Activated CD8-positive, alpha-beta memory T cell treated with anti-CD3 and anti-CD28 coated beads, Interleukin-2, amount 10 ng/mL, durations not matched to agents 7 days and 5 days (primary cell): Measurements from ENCODE around the gene ATP6V1C2. TPM values are rescaled to one million over a fixed set of nuclear protein-coding genes. Genes with fewer than 3 reads are reported as not detected.
A peak's percentile ranks its signal among the peaks of the same experiment; 100 is the strongest.

Experiments used
- ATAC-seq: fragments of 150-1000 bp; cut with Tn5 transposase; one replicate; pipeline ENCODE4 v1.10.0; 2021; ENCODE audit warnings: moderate library complexity
- CTCF ChIA-PET: fragments of 350-600 bp; sonication (Branson Sonifier 250); formaldehyde crosslinking; loops from one replicate; lab custom pipeline; 2021; ENCODE audit warnings: antibody characterized with exemption; lab: Charles Lee
- DNase-seq: peaks from one replicate; pipeline ENCODE4 v3.0.0-alpha.2; 2020
- H3K27ac Mint-ChIP-seq: one replicate; pipeline ENCODE4 v1.8.0; 2021; ENCODE audit warnings: mild to moderate bottlenecking, mixed read lengths
- H3K27me3 Mint-ChIP-seq: one replicate; pipeline ENCODE4 v1.8.0; 2021; ENCODE audit warnings: mixed read lengths
- H3K36me3 Mint-ChIP-seq: one replicate; pipeline ENCODE4 v1.8.0; 2021; ENCODE audit warnings: mild to moderate bottlenecking, mixed read lengths
- H3K4me1 Mint-ChIP-seq: one replicate; pipeline ENCODE4 v1.8.0; 2021; ENCODE audit warnings: mixed read lengths
- H3K4me3 Mint-ChIP-seq: one replicate; pipeline ENCODE4 v1.8.0; 2021; ENCODE audit warnings: mild to moderate bottlenecking, moderate library complexity, mixed read lengths
- H3K9me3 Mint-ChIP-seq: one replicate; pipeline ENCODE4 v1.8.0; 2022; ENCODE audit warnings: low read depth, mixed read lengths
- total RNA-seq, 2 experiments: library from RNA; stranded (reverse); gene quantifications; one replicate each; pipeline ENCODE4 v1.2.3, GENCODE V29; 2021

Gene ATP6V1C2
- total RNA-seq, 2 experiments from 2014 or later = not detected

GRCh38 chr2:10707831-10708230, 13.6 kb upstream of the ATP6V1C2 start:
- CTCF ChIA-PET = interaction anchor here (0.7 kb wide), 1 partner anchor 1076 kb away, joined by 4 read pairs; no protein-coding TSS in a partner anchor
- H3K4me3 Mint-ChIP-seq = no peak overlapping the region
- no peak overlapping the region for H3K27ac Mint-ChIP-seq
- no peaks in the 10 kb centered on the region for H3K9me3 Mint-ChIP-seq
- H3K4me1 Mint-ChIP-seq = peaks cover 6% of the 10 kb centered on the region
- H3K36me3 Mint-ChIP-seq = no peaks in the 10 kb centered on the region
- no peak for DNase-seq
- no peak for ATAC-seq
- peaks cover 33% of the 10 kb centered on the region for H3K27me3 Mint-ChIP-seq

DNA sequence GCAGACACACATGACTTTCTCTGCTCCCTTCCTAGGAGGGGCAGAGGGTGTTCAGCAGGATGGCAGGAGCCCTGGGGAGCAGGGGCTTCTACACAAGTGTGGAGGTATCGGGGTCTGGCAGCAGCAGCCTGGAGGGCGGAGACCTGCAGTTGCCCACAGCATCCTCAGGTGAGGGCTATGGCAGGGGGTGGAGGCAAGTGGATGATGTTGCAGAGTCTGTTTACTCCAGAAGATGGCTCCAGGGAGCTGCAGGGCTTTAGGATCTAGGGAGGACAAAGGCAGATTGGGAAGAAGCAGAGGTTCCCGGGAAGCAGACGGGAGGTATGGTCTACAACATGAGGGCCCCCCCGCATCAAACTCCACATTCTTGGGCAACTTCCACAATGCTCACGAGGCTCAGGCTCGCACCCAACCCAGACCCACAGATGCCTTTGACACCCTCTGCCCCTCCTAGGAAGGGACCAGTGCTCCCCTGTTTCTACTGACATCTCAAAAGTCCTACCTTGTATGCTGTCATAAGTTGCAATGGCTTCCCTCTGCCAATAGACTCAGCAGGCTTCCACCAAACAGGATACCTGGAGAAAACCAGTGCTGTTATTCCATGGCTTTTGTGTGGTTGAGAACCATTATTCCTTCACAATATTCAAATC, 12.0 kb upstream of the ATP6V1C2 start:
- H3K9me3 Mint-ChIP-seq = no peaks in the 10 kb centered on the region
- DNase-seq (no peak), ATAC-seq (no peak)
- no peak overlapping the region for H3K4me3 Mint-ChIP-seq
- H3K36me3 Mint-ChIP-seq = no peaks in the 10 kb centered on the region
- no peak overlapping the region for H3K27ac Mint-ChIP-seq
- CTCF ChIA-PET = no interaction called here
- H3K4me1 Mint-ChIP-seq = peaks cover 7% of the 10 kb centered on the region
- peaks cover 38% of the 10 kb centered on the region for H3K27me3 Mint-ChIP-seq

DNA sequence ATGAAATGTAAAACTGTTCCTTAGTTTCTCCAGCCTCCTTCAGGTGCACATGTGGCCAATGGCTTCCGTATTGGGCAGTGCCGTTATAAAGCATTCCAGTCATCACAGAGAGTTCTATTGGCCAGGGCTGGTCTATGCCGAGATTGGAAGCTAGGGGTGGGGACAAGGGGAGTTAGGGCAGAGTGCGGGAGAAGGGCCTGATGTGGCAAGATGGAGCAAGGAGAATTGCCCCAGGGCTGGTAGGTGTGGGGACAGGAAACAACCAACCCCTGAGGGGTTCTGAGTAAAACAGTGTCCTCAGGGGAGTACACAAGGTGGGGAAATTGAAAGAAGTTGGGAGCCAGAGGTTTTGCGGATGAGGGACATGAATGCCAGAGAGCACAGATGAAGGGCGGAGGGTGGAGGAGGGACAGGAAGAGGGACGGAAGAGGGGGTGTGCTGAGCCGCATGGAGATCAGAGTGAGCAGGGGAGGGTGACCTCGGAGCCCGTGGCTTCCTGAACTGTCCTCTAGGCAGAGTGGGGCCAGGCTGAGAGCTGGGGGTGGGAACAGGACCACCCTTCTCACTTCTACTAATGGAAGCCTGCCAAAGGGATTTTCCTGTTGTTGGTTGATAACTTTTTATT, 9.1 kb upstream of the ATP6V1C2 start:
- DNase-seq (peak; percentile 45), ATAC-seq (peak; percentile 70)
- no peak overlapping the region for H3K4me3 Mint-ChIP-seq
- H3K4me1 Mint-ChIP-seq = peaks cover 7% of the 10 kb centered on the region
- H3K27ac Mint-ChIP-seq = peak overlapping the region; percentile 26
- peaks cover 43% of the 10 kb centered on the region for H3K27me3 Mint-ChIP-seq
- no peaks in the 10 kb centered on the region for H3K9me3 Mint-ChIP-seq
- CTCF ChIA-PET = no interaction called here
- H3K36me3 Mint-ChIP-seq = no peaks in the 10 kb centered on the region

DNA sequence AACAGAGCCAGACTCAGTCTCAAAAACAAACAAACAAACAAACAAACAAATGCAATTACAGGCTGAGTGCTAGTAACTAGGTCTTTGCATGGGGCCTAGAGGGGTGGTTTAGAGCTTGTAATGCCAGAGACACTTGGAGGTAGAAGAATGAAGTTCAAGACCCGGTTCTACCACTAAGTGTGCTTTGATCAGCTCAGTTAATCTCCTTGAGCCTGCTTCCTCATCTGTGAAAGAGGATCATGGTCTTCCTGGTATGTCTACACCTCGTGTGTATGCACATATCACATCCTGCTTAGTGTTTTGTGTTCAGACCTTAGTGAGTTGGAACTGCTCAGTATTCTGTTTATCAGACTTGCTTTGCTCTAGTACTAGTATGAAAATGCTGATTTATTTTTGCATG, 4.8 kb upstream of the ATP6V1C2 start:
- Mint-ChIP-seq H3K9me3 (no peaks in the 10 kb centered on the region), H3K27me3 (peaks cover 54% of the 10 kb centered on the region), H3K36me3 (no peaks in the 10 kb centered on the region), H3K27ac (no peak overlapping the region), H3K4me1 (peaks cover 9% of the 10 kb centered on the region), H3K4me3 (no peak overlapping the region)
- ATAC-seq (no peak), DNase-seq (no peak)
- CTCF ChIA-PET = no interaction called here

DNA sequence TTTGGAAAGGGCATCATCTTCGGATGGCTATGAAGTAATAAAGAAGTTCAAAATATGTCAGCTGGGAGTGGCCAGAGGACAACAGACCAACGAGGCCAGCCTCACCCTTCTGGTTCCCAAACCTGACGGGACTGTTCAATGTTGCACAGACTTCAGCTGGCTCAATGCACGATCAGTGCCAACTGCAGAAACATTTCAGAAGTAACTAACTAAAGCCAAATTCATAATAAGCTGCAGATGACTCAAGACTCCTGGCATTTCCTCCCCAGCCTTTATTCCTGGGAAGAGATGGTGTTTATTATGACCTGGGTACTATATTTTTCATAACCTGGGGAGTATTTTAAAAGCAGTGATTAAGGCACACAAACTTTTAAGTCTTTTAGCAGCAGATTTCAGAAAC, 3.8 kb upstream of the ATP6V1C2 start:
- H3K27ac Mint-ChIP-seq = no peak overlapping the region
- no peaks in the 10 kb centered on the region for H3K36me3 Mint-ChIP-seq
- H3K9me3 Mint-ChIP-seq = no peaks in the 10 kb centered on the region
- CTCF ChIA-PET = interaction anchor here (0.5 kb wide), 1 partner anchor 32 kb away, joined by 5 read pairs; no protein-coding TSS in a partner anchor
- H3K4me1 Mint-ChIP-seq = peaks cover 5% of the 10 kb centered on the region
- ATAC-seq (no peak), DNase-seq (no peak)
- peaks cover 64% of the 10 kb centered on the region for H3K27me3 Mint-ChIP-seq
- H3K4me3 Mint-ChIP-seq = no peak overlapping the region

DNA sequence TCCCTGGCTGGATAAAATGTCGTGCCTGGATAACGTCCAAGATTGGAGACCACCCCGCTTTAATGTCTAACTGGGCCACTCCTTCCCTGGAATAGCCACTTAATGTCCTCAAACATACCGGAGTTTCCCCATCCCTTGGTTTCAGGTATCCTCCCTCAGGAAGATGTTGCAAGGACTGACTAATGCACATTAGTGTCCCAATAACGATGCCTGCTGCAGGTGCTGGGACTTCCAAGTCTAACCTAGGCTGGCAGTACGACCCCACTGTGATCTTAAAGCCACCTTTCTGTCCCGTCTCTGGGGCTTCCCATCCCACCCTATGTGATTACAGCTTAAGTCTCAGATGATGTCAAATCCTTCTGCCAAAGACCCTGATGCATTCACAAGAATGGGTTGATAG, 1.1 kb upstream of the ATP6V1C2 start:
- H3K9me3 Mint-ChIP-seq = no peaks in the 10 kb centered on the region
- H3K4me3 Mint-ChIP-seq = no peak overlapping the region
- H3K27ac Mint-ChIP-seq = no peak overlapping the region
- peaks cover 68% of the 10 kb centered on the region for H3K27me3 Mint-ChIP-seq
- peaks cover 4% of the 10 kb centered on the region for H3K4me1 Mint-ChIP-seq
- CTCF ChIA-PET = no interaction called here
- H3K36me3 Mint-ChIP-seq = no peaks in the 10 kb centered on the region
- ATAC-seq = no peak
- DNase-seq = no peak

DNA sequence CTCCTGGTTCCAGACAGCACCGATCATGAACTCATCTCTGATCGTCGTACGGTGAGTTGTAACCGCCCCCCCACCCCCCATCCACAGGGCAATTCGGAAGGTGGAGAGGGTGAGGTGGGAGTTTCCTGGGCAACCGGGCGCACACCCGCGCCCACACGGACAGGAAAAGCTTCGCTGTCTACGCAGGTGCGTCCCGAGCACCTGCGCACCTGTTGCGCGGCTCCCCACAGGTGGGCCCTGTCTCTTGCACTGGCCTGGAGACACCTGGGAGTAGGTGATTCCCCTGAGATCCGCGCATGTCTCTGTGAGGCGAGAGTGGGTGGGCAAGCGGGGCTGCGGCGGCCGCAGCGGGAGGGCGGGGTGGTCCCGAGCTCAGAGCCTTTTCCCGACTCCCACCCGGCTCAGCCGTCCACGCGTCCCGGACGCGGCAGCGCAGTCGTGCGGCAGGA, 459 bp upstream of the ATP6V1C2 start:
- no peak overlapping the region for H3K4me3 Mint-ChIP-seq
- no peak for ATAC-seq
- peaks cover 65% of the 10 kb centered on the region for H3K27me3 Mint-ChIP-seq
- H3K4me1 Mint-ChIP-seq = peaks cover 4% of the 10 kb centered on the region
- H3K9me3 Mint-ChIP-seq = no peaks in the 10 kb centered on the region
- no peak overlapping the region for H3K27ac Mint-ChIP-seq
- DNase-seq = no peak
- no peaks in the 10 kb centered on the region for H3K36me3 Mint-ChIP-seq
- CTCF ChIA-PET = no interaction called here

- DNase-seq (no peak), ATAC-seq (no peak)
- Mint-ChIP-seq H3K4me1 (peaks cover 4% of the 10 kb centered on the region), H3K27ac (no peak overlapping the region), H3K36me3 (no peaks in the 10 kb centered on the region), H3K27me3 (peaks cover 67% of the 10 kb centered on the region), H3K4me3 (no peak overlapping the region), H3K9me3 (no peaks in the 10 kb centered on the region)
- CTCF ChIA-PET = interaction anchor here (1.1 kb wide), 1 partner anchor 572 kb away, joined by 3 read pairs; no protein-coding TSS in a partner anchor
These were observed 909 bp downstream of the ATP6V1C2 start for GRCh38 chr2:10722252-10722825.

- ATAC-seq (no peak), DNase-seq (no peak)
- H3K4me3 Mint-ChIP-seq = no peak overlapping the region
- peaks cover 1% of the 10 kb centered on the region for H3K36me3 Mint-ChIP-seq
- peaks cover 4% of the 10 kb centered on the region for H3K4me1 Mint-ChIP-seq
- H3K27ac Mint-ChIP-seq = no peak overlapping the region
- H3K27me3 Mint-ChIP-seq = peaks cover 10% of the 10 kb centered on the region
- CTCF ChIA-PET = no interaction called here
- no peaks in the 10 kb centered on the region for H3K9me3 Mint-ChIP-seq
These were observed 11.6 kb downstream of the ATP6V1C2 start for GRCh38 chr2:10732924-10733565.

- Mint-ChIP-seq H3K36me3 (peaks cover 1% of the 10 kb centered on the region), H3K4me3 (no peak overlapping the region), H3K27ac (no peak overlapping the region), H3K4me1 (peaks cover 4% of the 10 kb centered on the region), H3K27me3 (peaks cover 10% of the 10 kb centered on the region), H3K9me3 (no peaks in the 10 kb centered on the region)
- no peak for ATAC-seq
- no peak for DNase-seq
- CTCF ChIA-PET = no interaction called here
These were observed 12.1 kb downstream of the ATP6V1C2 start for GRCh38 chr2:10733566-10733925.

GRCh38 chr2:10733980-10734379, 12.6 kb downstream of the ATP6V1C2 start:
- DNase-seq (no peak), ATAC-seq (no peak)
- no peaks in the 10 kb centered on the region for H3K9me3 Mint-ChIP-seq
- no peak overlapping the region for H3K4me3 Mint-ChIP-seq
- H3K36me3 Mint-ChIP-seq = peaks cover 1% of the 10 kb centered on the region
- peaks cover 4% of the 10 kb centered on the region for H3K4me1 Mint-ChIP-seq
- no peak overlapping the region for H3K27ac Mint-ChIP-seq
- H3K27me3 Mint-ChIP-seq = peaks cover 10% of the 10 kb centered on the region
- CTCF ChIA-PET = no interaction called here

GRCh38 chr2:10738192-10738591, 16.8 kb downstream of the ATP6V1C2 start:
- peaks cover 10% of the 10 kb centered on the region for H3K27me3 Mint-ChIP-seq
- no peak overlapping the region for H3K27ac Mint-ChIP-seq
- no peak for ATAC-seq
- H3K4me3 Mint-ChIP-seq = no peak overlapping the region
- no peak for DNase-seq
- no peaks in the 10 kb centered on the region for H3K9me3 Mint-ChIP-seq
- no peaks in the 10 kb centered on the region for H3K4me1 Mint-ChIP-seq
- H3K36me3 Mint-ChIP-seq = peaks cover 1% of the 10 kb centered on the region
- CTCF ChIA-PET = interaction anchor here (1.5 kb wide), 1 partner anchor 10 kb away, joined by 7 read pairs; no protein-coding TSS in a partner anchor

- no peak for DNase-seq
- Mint-ChIP-seq H3K4me1 (peaks cover 2% of the 10 kb centered on the region), H3K36me3 (peaks cover 1% of the 10 kb centered on the region), H3K27me3 (peaks cover 6% of the 10 kb centered on the region), H3K4me3 (no peak overlapping the region), H3K27ac (no peak overlapping the region), H3K9me3 (no peaks in the 10 kb centered on the region)
- CTCF ChIA-PET = no interaction called here
- ATAC-seq = no peak
These were observed 18.8 kb downstream of the ATP6V1C2 start for GRCh38 chr2:10740226-10740625.
